ENCODE data around the gene JTB.

- TF ChIP-seq CTCF (IDR thresholded peaks at IDR 0.05) (no peak), POLR2A (IDR thresholded peaks at IDR 0.05) (no peak)
Observed at GRCh38 chr1:153933955-153934354, 43.5 kb downstream of the JTB start.
